ENCODE results near the gene DAB2IP.

DAB2IP gene

GRCh38 chr9:121645003-121645402 lies 6.4 kb upstream of the DAB2IP start:
- no peak for DNase-seq (ENCODE audit: low read depth)

- DNase-seq (ENCODE audit: low read depth): no peak
Measured at GRCh38 chr9:121645853-121646807, 5.3 kb upstream of the DAB2IP start.

DNA sequence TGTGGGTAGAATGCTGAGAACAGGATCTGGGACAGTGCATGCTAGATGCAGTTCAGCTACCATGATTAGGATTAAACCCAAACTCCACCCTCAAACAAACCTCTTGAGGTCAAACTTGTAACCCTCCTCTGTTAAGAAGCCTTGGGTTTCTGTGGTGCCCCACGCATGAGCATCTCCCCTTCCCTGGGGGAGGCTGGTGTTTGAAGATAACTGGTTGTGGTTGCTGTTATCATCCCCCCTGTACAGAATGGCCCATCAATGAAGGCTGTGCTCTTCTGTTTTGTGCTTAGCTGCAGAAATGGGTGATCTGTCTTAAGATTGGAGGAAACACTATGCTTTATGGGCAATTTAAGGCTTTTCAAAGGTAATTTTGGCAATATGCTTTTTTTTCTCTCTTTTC lies 4.4 kb upstream of the DAB2IP start:
- no peak for DNase-seq (ENCODE audit: low read depth)

GRCh38 chr9:121648172-121648571 lies 3.3 kb upstream of the DAB2IP start:
- no peak for DNase-seq (ENCODE audit: low read depth)

DNA sequence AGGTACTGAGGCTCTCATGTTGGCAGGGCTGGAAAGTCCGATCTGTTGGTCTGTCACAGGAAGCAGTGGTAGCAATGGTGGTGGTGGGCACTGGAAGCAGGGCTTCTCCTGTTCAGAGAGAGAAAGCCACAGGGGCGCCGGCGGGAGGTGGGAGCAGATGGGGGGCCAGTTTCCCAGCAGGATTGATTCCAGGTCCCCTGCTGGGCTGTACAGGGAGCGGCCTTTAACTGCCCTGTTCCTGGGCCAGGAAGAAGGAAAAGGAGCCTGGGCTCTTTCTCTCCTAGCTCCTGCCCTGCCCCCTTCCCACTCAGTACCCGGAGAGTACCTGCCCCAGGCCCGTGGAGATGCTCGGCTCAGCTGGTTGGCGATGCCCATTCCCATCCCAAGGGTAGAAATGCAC lies 2.6 kb upstream of the DAB2IP start:
- DNase-seq (ENCODE audit: low read depth): no peak

DNA sequence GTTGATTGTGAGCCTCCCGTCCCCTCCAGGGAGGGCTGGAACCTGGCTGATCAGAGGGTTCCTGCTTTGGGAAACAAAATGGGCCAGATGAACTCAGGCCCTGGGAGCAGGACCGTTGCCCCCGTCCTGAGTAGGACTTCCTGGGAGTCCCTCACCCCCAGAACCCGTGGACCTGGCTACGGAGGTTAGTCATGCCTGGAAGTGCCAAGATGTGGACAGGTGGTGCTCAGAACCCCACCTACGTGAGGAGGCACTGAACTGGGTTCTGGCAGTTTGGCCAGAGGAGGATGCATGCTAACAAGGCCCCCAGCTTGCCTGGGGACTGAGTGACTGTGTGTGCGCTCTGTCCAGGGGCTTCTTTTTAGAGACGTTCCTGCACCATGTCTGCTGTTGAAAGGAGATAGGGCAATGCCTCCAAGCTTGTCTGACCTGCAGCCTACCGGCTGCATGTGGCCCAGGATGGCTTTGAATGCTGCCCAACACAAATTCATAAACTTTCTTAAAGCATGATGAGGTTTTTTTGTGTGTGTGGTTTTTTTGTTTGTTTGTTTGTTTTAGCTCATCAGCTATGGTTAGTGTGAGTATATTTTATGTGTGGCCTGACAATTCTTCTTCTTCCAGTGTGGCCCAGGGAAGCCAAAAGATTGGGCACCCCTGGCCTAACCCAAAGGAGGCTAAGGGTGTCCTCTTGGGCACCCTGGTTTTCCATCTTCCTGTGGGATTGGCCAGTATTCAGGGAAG lies 1.8 kb upstream of the DAB2IP start:
- DNase-seq (ENCODE audit: low read depth): no peak

DNA sequence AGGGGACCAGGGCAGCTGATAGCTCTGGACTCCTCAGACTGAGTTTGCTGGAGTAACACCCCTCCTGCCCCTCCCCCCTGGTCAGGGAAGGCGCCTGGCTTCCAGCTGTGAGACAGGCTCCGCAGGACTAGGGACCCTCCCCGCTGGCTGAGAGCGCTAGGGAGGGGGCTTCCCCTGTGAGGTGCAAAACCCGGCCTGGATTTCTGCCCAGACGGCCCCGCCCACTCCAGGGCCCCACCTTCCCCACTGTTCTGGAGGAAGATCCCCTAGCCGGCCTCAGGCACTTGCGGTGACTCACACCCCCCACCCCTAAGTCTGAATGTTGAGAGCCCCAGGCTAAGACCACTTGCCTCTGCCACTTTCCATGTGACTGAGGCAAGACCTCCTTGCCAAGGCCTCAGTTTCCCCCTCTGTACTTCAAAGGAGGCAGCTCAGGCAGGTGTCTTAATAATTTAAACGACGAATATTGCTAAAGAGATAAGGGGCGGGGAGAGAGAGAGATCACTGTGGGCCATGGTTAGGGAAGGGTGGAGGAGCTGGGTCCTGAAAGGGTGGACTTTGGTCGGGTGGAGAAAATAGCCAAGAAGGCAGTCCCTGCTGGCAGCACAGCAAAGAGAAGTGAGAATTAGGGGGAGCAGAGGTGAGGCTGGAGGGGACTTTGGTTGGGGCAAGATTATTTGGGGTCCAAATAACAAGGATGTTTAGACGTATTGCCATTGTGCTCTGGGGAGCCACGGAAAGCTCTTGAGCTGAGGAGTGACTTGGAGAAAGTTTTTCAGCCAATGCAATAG lies 1.0 kb upstream of the DAB2IP start:
- DNase-seq (ENCODE audit: low read depth): no peak

- no peak for DNase-seq (ENCODE audit: low read depth)
Measured at GRCh38 chr9:121651008-121651294, 483 bp upstream of the DAB2IP start.

- DNase-seq (ENCODE audit: low read depth): no peak
Measured at GRCh38 chr9:121652021-121652837, 795 bp downstream of the DAB2IP start.

DNA sequence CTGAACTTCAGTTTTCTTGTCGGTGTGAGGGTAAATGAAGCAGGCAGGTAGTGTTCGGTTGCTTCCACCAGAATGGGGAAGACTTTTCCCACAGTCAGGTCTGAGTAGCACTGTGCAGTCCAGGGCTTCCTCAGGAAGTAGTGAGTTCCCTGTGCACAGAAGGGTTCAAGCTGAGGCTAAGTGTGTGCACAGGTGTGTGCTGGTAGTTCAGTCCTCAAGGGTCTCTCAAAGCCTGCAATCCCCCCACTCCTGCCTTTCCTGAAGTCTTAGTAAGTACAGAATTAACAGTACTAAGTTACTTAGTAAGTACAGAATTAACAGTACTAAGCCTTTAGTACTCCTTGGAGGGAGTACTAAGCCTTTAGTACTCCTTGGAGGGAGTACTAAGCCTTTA lies 1.4 kb downstream of the DAB2IP start:
- no peak for DNase-seq (ENCODE audit: low read depth)

- no peak for DNase-seq (ENCODE audit: low read depth)
Measured at GRCh38 chr9:121654499-121655140, 3.2 kb downstream of the DAB2IP start.

- no peak for DNase-seq (ENCODE audit: low read depth)
Measured at GRCh38 chr9:121655231-121655755, 3.9 kb downstream of the DAB2IP start.

DNA sequence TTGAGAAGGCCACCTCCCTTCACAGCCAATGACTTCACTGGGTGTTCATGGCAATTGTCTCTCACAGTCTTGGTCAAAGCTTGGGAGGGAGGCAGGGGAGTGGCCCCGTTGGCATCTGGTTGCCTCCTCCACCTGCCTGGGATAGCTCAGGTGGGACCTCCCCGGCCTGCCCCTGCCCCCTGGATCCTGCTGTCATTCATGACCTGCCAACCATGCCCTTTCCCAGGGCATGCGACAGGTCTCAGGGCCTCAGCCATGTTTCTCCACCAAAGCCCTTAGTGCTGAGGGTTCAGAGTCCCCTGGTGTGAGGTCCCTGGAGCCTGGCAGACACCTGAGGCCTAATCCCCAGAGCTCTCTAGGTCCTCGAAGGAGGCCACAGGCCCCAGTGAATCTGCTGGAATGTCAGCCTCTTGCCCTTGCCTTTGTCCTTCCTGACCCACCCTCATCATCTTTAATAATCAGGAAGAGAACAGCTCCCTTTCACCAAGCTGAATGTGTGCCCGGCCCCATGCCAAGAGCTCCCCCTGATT lies 5.6 kb downstream of the DAB2IP start:
- no peak for DNase-seq (ENCODE audit: low read depth)

GRCh38 chr9:121658166-121658565 lies 6.7 kb downstream of the DAB2IP start:
- DNase-seq (ENCODE audit: low read depth): no peak

GRCh38 chr9:121658591-121658990 lies 7.2 kb downstream of the DAB2IP start:
- DNase-seq (ENCODE audit: low read depth): no peak

DNA sequence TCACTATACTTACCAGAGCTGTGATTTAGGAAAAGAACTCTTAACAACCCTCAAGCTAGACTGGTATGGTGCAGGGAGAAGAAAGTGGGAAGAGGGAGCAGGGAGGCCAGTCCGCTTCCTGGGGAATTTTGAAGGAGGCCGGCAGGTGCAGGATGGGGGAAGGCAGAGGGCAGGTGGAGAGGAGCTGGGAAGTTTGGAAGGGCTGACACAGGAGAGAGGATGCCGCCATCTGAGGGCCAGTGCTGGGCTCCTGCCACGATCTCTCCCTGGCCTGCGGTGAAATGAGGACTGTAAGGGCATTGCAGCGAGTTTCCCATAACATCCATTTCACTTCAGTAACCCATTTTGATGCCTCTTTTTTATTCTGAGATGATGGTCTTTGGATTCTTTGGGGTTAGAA lies 8.9 kb downstream of the DAB2IP start:
- no peak for DNase-seq (ENCODE audit: low read depth)

- no peak for DNase-seq (ENCODE audit: low read depth)
Measured at GRCh38 chr9:121660876-121661275, 9.4 kb downstream of the DAB2IP start.

- DNase-seq (ENCODE audit: low read depth): no peak
Measured at GRCh38 chr9:121661328-121661727, 9.9 kb downstream of the DAB2IP start.

DNA sequence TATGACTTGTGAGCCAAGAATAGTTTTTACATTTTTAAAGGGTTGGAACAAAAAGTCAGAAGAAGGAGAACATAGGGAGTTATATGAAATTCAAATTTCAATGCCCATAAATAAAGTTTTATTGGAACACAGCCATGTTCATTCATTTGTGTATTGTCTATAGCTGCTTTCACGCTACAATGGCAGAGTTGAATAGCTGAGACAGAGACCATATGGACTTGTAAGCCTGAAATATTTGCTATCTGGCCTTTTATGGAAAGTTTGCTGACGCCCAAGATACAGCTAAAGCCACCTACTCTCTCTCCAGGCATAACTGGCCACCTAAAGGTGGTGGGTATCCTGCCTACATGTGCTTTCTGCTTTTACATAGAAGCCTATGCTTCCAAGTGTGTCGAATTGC lies 10.9 kb downstream of the DAB2IP start:
- DNase-seq (ENCODE audit: low read depth): no peak

GRCh38 chr9:121662891-121663580 lies 11.6 kb downstream of the DAB2IP start:
- no peak for DNase-seq (ENCODE audit: low read depth)

Measured in stimulated activated CD8-positive, alpha-beta memory T cell treated with anti-CD3 and anti-CD28 coated beads, Interleukin-15, amount 100 ng/mL, for 1 hour (primary cell).